GM12878 (cell line): ENCODE results near the gene EFCAB10. TPM values are rescaled to one million over a fixed set of nuclear protein-coding genes. Genes with fewer than 3 reads are reported as not detected.

Experiments
- BCL11A ChIP-seq: IDR thresholded peaks from 2 replicates; pipeline ENCODE4 v1.6.1; 2011; ENCODE audit warnings: low read depth, low read length
- CBX5 ChIP-seq: sonication (generic); IDR thresholded peaks from 2 replicates; pipeline ENCODE4 v1.6.1; 2016; ENCODE audit warnings: low read depth, moderate library complexity, mild to moderate bottlenecking, inconsistent platforms
- CEBPZ ChIP-seq: fragments of 150-350 bp; IDR thresholded peaks from 2 replicates; pipeline ENCODE4 v1.6.1; 2016; ENCODE audit warnings: low read depth, low read length
- CHD1 ChIP-seq: IDR thresholded peaks from 2 replicates; pipeline ENCODE4 v1.6.1; 2012; ENCODE audit warnings: low read depth, low read length, improper control_type of control experiment
- CUX1 ChIP-seq: IDR thresholded peaks from 2 replicates; pipeline ENCODE4 v1.6.1; 2012; ENCODE audit warnings: improper control_type of control experiment, low read depth, low read length; ENCODE audit not compliant: insufficient replicate concordance
- HSF1 ChIP-seq: fragments of 150-350 bp; IDR thresholded peaks from 2 replicates; pipeline ENCODE4 v1.6.1; 2014; ENCODE audit warnings: mild to moderate bottlenecking, low read depth, low read length
- NFYB ChIP-seq: IDR thresholded peaks from 2 replicates; pipeline ENCODE4 v1.6.1; 2011; ENCODE audit warnings: low read depth, mild to moderate bottlenecking, low read length, improper control_type of control experiment, moderate library complexity; ENCODE audit not compliant: insufficient read depth
- SMARCA5 ChIP-seq: fragments of 450-650 bp; IDR thresholded peaks from 2 replicates; pipeline ENCODE4 v1.6.1; 2017; ENCODE audit warnings: mild to moderate bottlenecking
- TCF12 ChIP-seq: IDR thresholded peaks from 2 replicates; pipeline ENCODE4 v1.6.1; 2011; ENCODE audit warnings: low read depth, mild to moderate bottlenecking, low read length
- ZNF622 ChIP-seq: fragments of 450-650 bp; IDR thresholded peaks from 2 replicates; pipeline ENCODE4 v1.6.1; 2017; ENCODE audit warnings: mild to moderate bottlenecking, inconsistent platforms
- polyA plus RNA-seq, 11 experiments: library from polyadenylated mRNA; depleted of rRNA in 4 of 11; unstranded in 6 of 11; stranded (reverse) in 5 of 11; fragments of >200 nt; fragmentation: Nextera tagmentation in 4 of 11; fragmentation: Illumina TruSeq in 1 of 11; extraction: Ambion mirVana in 4 of 11; extraction: Trizol in 1 of 11; gene quantifications; 1 replicate in 1 of 11; 2 replicates in 10 of 11; pipeline versions ENCODE4 v1.2.1 to v1.2.3, GENCODE V29; 2011 to 2016; ENCODE audit warnings: inconsistent platforms in 2 of 11, missing spikeins in 2 of 11, low read depth in 1 of 11
- total RNA-seq, 4 experiments: library from RNA; depleted of rRNA in 3 of 4; stranded (reverse); fragments of >200 nt in 3 of 4; fragmentation: Illumina TruSeq in 1 of 4; extraction: Trizol in 1 of 4; gene quantifications; 2 replicates each; pipeline versions ENCODE4 v1.2.1 to v1.2.3, GENCODE V29; 2013 to 2021

The EFCAB10 gene
- total and polyA plus RNA-seq, 10 of the 15 experiments (the other 5 are each of a cell fraction or from before 2014, with no cell fraction given): 0.38 to 1.0 (median 0.54) TPM; not detected in 6

GRCh38 chr7:105567821-105568220, 13.5 kb downstream of the EFCAB10 start (continued):
- TF ChIP-seq CUX1 (no peak), TCF12 (no peak), BCL11A (no peak), CEBPZ (no peak), ZNF622 (no peak), HSF1 (no peak), SMARCA5 (no peak), NFYB (no peak), CHD1 (no peak), CBX5 (no peak)
- TF ChIP-seq, all 136 proteins: peak for 0
